GM21737 (cell line): Measurements from ENCODE around the gene CHTF8.
A peak's percentile ranks its signal among the peaks of the same experiment; 100 is the strongest.
"Not testable (repeated sequence)": the region's sequence is repeated elsewhere in the genome, so short reads cannot be mapped to it uniquely, and the experiment has no call there.

Source experiments
- ATAC-seq: cut with Tn5 transposase; IDR thresholded peaks from one replicate; pipeline ENCODE4 v1.9.1; 2021; ENCODE audit warnings: mild to moderate bottlenecking, moderate library complexity; ENCODE audit not compliant: unreplicated experiment

Gene CHTF8, protein sequence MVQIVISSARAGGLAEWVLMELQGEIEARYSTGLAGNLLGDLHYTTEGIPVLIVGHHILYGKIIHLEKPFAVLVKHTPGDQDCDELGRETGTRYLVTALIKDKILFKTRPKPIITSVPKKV

DNA sequence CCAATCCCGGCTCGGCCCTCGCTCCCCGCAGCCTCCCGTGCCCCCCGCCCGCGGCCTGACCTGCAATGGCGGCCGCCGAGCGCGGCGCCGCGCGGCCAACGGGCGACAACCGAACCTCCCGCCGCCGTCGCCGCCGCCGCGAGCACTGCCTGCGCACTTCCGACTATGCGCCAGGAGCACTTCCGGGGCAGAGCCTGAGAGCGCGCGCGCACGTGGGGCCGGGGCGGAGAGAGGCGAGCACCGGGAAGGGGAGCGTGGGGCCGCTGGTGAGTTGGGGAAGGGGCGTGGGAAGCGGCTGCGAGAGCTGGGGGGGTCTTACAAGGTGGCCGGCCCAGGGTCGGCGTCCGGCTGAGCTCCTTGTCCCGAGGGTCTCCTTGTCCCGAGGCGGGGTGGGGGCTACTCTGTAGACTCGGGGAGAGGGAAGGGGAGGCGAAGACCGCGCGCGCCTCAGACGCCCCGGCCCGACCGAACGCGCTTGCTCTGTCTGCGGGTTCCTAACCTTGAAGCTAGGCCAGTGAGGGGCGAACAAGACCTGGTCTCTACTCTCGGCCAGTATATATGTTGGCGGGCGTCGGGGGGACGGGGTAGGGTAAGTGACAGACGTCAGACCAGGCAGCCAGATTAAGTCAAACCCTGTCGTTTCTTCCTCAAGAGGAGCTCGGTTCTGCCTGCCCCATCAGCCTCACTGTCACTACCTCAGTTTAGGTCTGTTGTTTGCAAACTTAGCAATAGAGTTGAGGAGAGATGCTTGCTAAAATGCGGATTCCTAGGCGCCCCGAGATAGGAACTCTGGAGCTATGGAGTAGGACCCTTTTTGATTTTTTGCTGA is at the start of gene CHTF8, which contains the start of gene UTP4:
Gene CHTF8, minus strand, starts transcription at position 165 of the 829 bp plus-strand sequence. CDS start 11,130 bp downstream, outside the sequence.
Gene UTP4, plus strand, starts transcription at position 226 of the 829 bp plus-strand sequence. CDS start 811 bp downstream, outside the sequence.
- ATAC-seq, result peak; percentile 85

DNA sequence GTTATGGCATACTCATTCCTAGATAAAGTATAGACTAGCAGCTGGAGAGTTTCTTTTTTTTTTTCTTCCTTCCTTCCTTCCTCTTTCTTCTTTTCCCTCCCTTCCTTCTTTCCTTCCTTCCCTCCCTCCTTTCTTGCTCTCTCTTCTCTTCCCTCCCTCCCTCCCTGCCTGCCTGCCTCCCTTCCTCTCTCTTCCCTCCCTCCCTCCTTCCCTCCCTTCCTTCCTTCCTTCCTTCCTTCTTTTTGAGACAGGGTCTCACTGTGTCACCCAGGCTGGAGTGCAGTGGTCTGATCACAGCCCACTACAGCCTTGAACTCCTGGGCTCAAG is 47.6 kb upstream of the CHTF8 start:
- no peak for ATAC-seq

DNA sequence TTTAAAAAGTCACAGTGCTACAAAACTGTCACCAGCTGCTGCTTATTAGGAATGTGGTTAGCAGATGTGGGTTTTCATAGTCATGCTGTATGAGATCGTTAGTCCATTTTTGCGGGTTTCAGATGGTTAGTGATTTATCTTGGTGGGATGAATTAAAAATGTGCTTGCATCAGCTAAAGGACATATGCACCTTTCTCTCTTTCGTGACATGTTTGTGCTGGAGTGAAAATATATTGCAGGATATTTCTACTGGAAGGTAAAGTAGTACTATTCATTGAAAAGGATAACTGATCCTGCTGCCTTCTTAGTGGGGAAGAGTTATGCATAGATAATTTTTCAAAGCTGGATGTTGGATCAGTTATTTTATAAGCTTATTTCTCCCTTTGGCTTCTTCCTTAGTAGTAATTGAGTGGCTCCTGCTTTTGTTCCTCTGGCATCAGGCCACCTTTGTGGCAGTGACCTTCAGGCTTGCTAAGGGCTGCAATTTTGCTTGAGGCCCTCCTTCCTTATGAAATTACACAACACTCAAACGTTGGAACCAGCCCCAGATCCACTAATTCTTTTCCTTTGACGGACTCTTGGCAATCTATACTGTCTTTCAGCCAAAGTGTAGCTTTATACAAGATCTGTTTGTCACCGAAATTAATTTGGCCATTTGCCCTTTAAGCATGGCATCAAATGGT is 47.1 kb upstream of the CHTF8 start:
- no peak for ATAC-seq

DNA sequence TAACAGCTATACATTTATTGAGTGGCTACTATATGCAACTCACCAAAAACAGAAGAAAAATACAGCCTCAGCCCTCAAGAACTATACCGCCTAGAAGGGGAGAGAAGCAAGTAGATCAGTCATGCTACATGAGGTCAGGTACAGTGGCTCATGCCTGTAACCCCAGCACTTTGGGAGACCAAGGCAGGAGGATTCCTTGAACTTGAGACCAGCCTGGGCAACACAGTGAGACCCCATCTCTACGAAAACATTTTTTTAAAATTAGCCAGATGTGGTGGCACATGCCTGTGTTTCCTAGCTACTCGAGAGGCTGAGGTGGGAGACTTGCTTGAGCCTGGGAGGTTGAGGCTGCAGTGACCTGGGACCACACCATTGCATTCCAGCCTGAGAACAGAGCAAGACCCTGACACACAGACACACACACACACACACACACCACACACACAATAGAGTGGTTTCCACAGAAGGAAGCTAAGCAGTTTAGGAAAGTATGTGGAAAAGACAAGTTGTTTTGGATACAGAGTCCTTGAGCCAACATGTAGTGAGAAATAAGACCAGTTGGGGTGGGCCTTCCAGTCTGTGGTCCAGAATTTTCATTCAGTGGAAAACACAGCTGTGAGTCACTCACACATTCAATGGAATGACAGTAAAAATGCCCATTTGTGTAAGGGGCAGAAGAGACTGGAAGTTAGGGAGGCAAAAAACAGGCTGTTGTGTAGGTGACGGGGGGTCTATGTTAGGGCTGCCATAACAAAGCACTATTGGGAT is 43.8 kb upstream of the CHTF8 start:
- no peak for ATAC-seq

DNA sequence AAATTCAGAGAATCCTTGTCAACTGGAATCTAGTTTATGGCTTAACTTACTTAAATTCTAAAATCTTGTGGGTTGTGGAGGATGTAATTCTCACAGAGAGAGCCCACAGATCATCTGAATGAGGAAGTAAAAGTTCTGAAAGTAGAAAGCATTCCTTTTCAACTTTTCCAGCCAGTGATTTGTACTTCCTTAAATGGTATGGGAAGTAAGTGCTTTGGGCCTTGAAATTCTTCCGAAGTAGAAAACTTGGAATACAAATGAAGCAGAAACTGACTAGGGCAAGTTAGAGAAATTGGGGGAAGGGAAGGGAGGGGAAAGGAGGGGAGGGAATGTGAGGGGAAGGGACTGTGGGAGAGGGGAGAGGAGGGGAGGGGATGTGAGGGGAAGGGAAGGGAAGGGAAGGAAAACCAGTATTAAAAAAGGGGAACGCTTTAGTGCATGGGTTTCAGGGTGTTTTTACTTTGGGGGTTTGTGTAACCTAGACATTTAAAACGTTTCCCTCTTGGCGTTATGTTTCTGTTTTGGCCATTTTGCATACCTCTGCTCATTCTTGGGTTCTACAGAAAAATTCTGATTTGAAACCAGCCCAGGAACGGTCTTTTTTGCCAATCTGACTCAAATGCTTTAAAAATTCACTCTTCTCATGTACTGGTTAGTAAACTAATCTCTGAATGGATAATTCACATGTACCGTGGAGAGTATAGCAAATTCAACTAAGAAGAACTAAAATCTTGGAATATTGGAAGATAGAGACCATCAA is 39.1 kb upstream of the CHTF8 start:
- no peak for ATAC-seq

DNA sequence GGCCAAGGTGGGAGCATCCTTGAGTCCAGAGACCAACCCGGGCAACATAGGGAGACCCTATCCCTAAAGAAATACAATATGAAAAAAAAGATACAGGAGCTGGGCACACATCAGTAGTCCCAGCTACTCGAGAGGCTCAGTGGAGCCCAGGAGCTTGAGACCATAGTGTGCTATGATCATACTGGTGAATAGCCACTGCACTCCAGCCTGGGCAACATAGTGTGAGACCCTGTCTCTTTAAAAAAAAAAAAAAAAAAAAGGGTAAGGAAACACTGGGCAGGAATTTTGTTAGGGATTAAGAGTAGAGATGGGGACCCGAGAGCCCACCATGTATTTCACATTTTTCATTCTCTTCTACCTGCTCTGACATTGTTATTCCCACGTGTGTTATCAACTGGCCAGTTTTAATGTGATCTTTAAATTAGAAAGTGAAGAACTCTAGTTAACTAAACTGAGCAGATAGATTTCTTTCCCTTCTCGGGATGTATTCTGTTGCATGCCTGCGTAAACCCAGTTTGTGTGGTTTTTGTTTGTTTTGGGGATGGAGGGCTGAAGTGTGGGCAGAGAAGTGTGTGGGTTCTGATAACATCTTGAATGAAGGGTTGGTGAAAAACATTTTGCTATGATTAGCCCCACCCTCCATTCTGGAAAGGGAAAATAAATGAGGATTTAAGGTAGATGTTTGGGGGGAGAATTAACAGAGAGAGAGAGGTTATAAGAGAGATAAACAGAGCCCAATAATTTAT is 37.4 kb upstream of the CHTF8 start:
- ATAC-seq, result no peak

DNA sequence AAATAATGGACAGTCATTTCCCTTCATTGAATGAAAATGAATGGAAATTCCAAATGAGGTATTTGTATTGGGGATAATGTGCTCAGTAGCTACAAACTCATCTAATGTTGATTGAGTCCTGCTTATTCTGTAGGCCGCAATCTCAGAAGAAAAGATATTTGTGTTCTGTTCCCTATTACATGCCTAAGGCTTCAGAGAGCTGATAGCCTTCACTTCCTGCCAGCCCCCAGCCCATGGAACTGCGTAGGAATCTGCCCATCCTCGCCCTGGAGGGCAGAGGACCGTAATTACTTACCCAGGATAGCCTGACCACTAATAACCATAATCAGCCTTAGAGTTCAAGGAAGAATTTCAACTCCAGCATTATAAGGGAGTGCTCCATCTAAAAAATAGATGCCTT is 36.7 kb upstream of the CHTF8 start:
- ATAC-seq, result no peak

DNA sequence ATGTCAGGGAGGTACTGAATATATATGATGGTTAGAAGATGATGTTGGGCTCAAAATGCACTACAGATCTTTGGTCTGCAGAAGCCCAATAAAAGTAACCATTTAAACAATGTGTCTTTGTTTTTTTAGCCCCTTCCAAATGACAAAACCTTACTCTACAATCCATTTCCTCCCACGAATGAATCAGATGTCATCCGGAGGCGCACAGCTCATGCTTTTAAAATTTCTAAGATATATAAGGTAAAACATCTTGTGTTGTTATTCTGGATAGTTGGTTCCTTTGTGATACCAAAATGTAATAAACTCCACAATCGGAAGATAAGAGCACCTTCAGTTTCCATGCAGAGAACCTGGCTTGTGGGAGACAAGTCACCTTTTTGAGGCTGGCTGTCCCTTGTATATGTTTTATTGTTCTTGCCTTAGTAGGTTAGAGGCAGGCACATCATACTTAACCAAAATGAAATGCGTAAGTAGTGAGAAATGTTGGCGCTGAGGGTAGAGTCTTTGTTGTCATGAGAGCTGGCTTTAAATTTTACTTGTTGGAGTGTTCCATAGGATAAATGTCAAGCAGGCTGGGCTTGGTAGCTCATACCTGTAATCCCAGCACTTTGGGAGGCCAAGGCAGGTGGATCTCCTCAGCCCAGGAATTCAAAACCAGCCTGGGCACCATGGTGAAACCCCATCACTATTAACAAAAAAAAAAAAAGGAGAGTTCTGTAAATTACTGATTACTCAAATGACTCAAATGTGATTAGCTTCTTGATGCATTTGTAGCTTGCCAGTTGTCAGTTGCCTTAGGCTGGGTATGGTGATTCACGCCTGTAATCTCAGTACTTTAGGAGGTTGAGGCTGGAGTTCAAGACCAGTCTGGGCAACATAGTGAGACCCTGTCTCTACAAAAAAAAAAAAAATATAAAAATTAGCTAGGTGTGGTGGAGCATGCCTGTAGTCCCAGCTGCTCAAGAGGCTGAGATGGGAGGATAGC is 34.9 kb upstream of the CHTF8 start:
- ATAC-seq, result no peak

DNA sequence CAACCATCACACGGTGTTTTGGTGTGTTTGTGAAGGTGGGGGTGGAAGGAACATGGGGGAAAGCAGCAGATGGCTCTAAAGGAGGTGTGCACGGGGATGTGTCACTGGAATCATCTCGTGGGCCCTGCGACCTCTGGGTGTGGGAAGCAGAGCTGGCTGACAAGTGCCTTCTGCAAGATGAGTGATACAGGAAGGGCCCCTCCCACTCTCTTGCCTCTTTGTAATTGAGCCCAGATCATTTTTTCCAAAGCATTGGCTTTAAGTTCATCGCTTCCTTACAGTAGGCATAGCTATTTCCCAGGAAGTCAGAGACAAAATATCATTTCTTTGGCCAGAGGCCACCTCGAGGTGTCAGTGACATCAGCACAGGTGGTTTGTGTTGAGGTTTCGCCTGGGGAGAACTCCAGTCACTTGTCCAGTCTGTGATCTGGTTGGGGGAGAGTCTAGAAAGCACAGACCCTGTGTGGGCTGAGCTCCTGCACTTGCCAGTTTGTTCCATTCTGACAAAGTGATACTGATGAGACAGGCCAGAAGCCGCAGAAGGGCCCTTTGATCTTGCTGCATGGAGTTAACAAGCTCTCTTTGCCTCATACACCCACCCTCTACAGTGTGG is 33.9 kb upstream of the CHTF8 start:
- no peak for ATAC-seq

DNA sequence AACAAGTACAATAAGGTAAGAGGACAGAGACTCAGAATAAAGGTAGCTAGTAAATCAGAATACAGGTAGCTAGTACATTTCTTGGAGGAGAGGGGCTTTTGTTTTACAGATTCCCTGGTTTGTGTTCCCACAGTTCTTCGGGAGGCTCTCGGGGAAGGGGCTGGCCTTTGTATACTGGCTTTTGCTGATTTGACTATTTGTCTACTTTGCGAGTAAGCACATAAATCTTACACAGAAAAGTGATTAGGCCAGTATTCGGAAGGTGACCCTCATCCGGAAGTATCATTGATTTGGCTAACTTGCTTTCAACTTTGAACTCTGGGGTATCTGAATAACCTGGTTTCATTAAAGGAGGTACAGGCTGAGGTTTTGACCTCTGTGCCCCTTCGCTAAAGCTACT is 33.2 kb upstream of the CHTF8 start:
- ATAC-seq, result no peak

DNA sequence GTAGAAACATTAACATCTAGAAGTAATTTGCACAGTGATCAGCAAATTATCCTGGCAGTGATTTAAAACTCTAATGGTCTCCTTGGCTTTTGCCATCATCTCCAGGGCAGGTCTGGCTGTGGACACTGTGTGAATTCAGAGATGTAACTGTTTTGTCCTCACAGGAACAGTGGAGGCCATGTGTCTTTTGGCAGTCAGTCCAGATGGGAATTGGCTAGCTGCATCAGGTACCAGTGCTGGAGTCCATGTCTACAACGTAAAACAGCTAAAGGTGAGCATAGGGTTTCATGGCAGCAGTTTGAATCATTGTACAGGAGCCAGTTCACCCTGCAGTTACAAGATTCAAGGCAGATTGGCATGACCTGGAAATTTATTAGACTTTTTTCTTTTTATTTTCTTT is 27.8 kb upstream of the CHTF8 start:
- no peak for ATAC-seq

DNA sequence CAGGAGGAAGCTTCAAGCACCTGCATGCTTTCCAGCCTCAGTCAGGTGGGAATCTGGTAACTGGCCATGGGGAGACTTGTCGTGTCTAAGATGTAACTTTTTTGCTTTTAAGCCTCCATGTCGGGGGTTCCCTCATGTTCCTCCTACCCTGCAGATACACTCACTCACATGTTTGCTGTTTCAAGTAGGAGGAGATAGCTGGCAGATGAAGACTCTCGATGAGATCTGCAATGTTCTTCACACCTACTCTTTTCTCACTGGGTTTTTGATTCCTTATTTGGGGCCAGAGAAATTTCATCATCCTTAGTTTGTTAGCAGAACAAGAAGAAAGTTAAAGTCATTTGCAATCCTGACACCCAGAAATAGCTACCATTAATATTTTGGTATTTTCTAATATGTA is 24.8 kb upstream of the CHTF8 start:
- ATAC-seq, result no peak

DNA sequence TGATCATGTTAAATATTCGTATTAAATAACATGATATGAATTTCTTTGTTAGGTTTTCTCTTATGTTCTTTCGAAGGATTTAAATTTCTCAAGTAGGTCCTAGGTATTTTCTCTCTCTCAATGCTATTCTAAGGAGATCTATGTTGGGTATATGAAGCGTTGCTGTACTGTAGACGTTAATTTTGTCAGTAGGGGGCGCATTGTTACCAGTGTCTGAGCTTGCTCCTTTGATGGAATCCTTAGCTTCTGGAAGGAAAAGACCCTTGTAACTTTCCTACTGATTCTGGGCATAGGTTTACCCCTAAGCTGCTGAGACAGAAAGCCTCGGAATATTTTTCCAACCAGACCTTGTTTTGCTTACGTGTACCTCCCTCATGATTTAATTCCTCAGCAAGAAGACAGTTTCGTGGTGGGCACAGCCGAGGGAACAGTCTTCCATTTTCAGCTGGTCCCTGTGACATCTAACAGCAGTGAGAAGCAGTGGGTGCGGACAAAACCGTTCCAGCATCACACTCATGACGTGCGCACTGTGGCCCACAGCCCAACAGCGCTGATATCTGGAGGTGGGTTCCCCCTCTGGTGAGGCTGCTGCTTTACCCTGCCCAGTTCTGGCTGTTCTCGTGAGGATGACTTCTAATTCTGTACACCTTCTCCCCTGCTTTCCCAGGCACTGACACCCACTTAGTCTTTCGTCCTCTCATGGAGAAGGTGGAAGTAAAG is 17.9 kb upstream of the CHTF8 start:
- ATAC-seq, result no peak

DNA sequence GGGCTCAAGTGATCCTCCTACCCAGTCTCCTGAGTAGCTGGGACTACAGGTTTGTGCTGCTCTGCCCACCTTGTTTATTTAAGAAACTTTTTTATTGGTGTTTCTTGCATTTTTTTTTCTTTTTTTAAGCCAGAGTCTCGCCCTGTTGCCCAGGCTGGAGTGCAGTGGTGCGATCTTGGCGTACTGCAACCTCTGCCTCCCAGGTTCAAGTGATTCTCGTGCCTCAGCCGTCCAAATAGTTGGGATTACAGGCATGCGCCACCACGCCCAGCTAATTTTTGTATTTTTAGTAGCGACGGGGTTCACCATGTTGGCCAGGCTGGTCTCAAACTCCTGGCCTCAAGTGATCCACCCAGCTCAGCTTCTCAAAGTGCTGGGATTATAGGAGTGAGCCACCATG is 17.2 kb upstream of the CHTF8 start:
- ATAC-seq, result not testable (repeated sequence)

DNA sequence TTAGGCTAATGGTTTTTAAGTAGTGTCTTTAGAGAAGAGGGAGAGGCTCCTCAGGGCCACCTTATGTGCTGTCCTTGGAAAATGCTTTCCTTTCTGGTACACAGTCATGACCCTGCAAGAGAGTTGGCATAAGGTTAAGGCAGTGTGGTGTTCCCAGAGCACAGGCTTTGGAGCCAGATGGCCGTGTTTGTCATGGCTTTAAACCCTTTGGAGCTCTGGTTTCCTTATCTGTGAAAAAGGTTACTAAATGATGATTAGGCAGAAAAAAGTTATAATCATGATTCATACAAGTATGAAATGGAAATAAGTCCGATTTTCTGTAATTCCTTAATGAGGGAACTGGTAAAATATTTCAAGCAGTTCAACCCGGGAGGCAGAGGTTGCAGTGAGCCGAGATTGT is 13.3 kb upstream of the CHTF8 start:
- ATAC-seq, result no peak

DNA sequence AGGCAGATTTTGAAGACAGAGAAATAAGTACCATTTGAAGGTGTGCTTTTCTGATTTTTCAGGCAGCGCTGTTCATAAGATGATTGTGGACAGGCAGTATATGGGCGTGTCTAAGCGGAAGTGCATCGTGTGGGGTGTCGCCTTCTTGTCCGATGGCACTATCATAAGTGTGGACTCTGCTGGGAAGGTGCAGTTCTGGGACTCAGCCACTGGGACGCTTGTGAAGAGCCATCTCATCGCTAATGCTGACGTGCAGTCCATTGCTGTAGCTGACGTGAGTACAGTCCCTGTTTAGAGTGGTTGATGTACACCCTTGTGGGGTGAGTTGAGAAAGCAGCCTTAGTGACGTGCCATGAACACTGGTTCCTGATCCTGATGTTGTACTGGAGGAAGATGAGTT is 10.7 kb upstream of the CHTF8 start:
- no peak for ATAC-seq

DNA sequence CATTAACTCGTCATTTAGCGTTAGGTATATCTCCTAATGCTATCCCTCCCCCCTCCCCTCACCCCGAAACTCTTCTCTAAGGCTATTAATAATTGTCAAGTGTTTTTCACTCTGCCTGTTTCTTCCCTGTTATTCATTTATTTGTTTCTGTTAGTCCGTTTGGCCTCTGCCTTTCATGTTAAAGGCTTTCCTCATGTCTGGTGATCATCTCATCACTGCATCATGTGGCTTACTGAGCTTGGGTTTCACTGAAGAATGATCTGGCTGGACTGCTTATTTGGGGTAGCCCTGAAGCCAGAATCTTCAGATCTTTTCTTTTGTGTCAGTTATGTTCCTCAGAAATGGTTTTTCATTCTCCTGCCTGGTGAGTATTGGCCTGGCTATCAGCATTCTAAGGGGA is 9.5 kb upstream of the CHTF8 start:
- ATAC-seq, result no peak

DNA sequence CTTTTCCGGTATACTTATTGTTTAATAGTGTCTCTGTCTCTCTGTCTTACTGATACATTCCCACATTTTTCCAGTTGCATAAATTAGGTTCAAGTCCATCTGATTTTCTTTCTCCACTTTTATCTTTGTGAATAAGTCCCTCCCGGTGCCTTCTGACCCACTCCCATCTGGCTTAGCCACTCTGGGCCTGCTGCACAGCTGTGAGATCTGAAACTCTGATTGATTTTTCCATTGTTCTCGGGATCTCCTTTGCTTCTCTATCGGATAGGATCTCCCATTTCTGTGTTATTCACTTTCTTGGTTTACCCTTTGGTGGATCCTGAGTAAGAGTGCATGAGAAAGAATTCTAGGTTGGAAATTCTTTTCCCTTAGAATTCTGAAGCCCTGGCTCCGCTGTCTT is 8.6 kb upstream of the CHTF8 start:
- ATAC-seq, result no peak
